DOHH2 (cell line): ENCODE measurements around the gene TPRN.

Experiments used
- H3F3A ChIP-seq: fragments of 200-600 bp; sonication (generic), shearing (Covaris generic); 2 replicates; pipeline ENCODE4 v1.6.0; 2016; ENCODE audit warnings: antibody characterized with exemption, mild to moderate bottlenecking; ENCODE audit not compliant: control insufficient read depth, insufficient read depth
- H3K27ac ChIP-seq: fragments of 200-600 bp; sonication (generic); 2 replicates; pipeline ENCODE4 v1.5.1; 2014; ENCODE audit warnings: low read depth, mild to moderate bottlenecking, low read length, moderate library complexity
- H3K27me3 ChIP-seq: fragments of 200-600 bp; sonication (generic); 2 replicates; pipeline ENCODE4 v1.6.1; 2014; ENCODE audit warnings: mild to moderate bottlenecking, low read length, mixed read lengths; ENCODE audit not compliant: control insufficient read depth
- H3K36me3 ChIP-seq: fragments of 200-600 bp; sonication (generic); 2 replicates; pipeline ENCODE4 v1.6.1; 2014; ENCODE audit warnings: mild to moderate bottlenecking, low read length, moderate library complexity, mixed read lengths; ENCODE audit not compliant: control insufficient read depth
- H3K4me1 ChIP-seq: fragments of 200-600 bp; sonication (generic); 2 replicates; pipeline ENCODE4 v1.6.1; 2014; ENCODE audit warnings: mild to moderate bottlenecking, low read length, mixed read lengths; ENCODE audit not compliant: control insufficient read depth
- H3K4me2 ChIP-seq: fragments of 200-600 bp; sonication (generic); 2 replicates; pipeline ENCODE4 v1.6.0; 2014; ENCODE audit warnings: mild to moderate bottlenecking, low read length, moderate library complexity
- H3K4me3 ChIP-seq: fragments of 200-600 bp; sonication (generic); 2 replicates; pipeline ENCODE4 v1.5.1; 2014; ENCODE audit warnings: mild to moderate bottlenecking, low read length, mixed read lengths
- H3K79me2 ChIP-seq: fragments of 200-600 bp; sonication (generic); 2 replicates; pipeline ENCODE4 v1.6.1; 2014; ENCODE audit warnings: mild to moderate bottlenecking, low read length, mixed read lengths; ENCODE audit not compliant: control insufficient read depth
- H3K9me2 ChIP-seq: fragments of 200-600 bp; sonication (generic); replicated peaks from 2 replicates; pipeline ENCODE4 v1.6.1; 2014; ENCODE audit warnings: mild to moderate bottlenecking, low read length, mixed read lengths; ENCODE audit not compliant: control insufficient read depth
- H3K9me3 ChIP-seq: fragments of 200-600 bp; sonication (generic); 2 replicates; pipeline ENCODE4 v1.6.1; 2014; ENCODE audit warnings: antibody characterized with exemption, low read length, mixed read lengths; ENCODE audit not compliant: control insufficient read depth, insufficient read depth
- H4K20me1 ChIP-seq: fragments of 200-600 bp; sonication (generic); 2 replicates; pipeline ENCODE4 v1.6.0; 2014; ENCODE audit warnings: low read depth, mild to moderate bottlenecking, antibody characterized with exemption, low read length, moderate library complexity; ENCODE audit not compliant: control insufficient read depth, insufficient read depth
- EZH2phosphoT487 ChIP-seq: fragments of 200-600 bp; sonication (generic); IDR thresholded peaks from 2 replicates; pipeline ENCODE4 v1.6.1; 2017; ENCODE audit warnings: borderline replicate concordance, mild to moderate bottlenecking, antibody characterized with exemption, low read length, moderate library complexity, mixed read lengths
- TF ChIP-seq, protein P1 (sequence below): fragments of 200-600 bp; sonication (generic); IDR thresholded peaks from one replicate; pipeline ENCODE4 v1.5.1; 2014; ENCODE audit warnings: antibody characterized with exemption, mild to moderate bottlenecking, low read depth, low read length; ENCODE audit not compliant: poor library complexity, severe bottlenecking

The TPRN gene

DNA sequence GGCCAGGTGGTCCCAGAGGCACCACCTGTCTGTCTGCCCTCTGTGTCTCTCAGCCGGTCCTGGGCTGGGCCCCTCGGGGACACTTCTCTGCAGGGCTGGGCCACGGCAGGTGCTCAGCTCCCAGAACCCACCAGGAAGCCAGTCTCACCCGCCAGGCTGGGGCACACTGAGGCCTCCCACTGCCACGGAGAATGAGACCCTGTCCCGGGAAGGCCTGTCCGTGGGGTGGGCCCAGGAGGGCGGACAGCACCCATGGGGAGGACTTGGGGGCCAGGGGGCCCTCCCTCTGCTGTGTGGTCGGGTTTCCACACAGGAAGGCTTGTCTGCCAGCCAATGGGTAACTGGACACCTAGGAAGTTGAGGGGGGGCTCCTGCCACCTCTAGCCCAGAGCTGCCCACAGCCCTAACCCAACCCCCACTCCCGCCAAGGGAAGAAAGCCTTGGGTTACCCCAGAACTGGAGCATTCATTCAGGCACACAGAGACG lies 36.4 kb upstream of the TPRN start:
- H3K4me3 ChIP-seq: peak overlapping the region; percentile 59
- TF ChIP-seq, protein P1, sequence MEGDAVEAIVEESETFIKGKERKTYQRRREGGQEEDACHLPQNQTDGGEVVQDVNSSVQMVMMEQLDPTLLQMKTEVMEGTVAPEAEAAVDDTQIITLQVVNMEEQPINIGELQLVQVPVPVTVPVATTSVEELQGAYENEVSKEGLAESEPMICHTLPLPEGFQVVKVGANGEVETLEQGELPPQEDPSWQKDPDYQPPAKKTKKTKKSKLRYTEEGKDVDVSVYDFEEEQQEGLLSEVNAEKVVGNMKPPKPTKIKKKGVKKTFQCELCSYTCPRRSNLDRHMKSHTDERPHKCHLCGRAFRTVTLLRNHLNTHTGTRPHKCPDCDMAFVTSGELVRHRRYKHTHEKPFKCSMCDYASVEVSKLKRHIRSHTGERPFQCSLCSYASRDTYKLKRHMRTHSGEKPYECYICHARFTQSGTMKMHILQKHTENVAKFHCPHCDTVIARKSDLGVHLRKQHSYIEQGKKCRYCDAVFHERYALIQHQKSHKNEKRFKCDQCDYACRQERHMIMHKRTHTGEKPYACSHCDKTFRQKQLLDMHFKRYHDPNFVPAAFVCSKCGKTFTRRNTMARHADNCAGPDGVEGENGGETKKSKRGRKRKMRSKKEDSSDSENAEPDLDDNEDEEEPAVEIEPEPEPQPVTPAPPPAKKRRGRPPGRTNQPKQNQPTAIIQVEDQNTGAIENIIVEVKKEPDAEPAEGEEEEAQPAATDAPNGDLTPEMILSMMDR: no peak
- no peak for TF ChIP-seq EZH2phosphoT487
- H3K4me1 ChIP-seq: peaks cover 53% of the 10 kb centered on the region
- H3F3A ChIP-seq: peaks cover 2% of the 10 kb centered on the region
- H3K36me3 ChIP-seq: peaks cover 8% of the 10 kb centered on the region
- H3K79me2 ChIP-seq: peaks cover 41% of the 10 kb centered on the region
- H4K20me1 ChIP-seq: peaks cover 4% of the 10 kb centered on the region
- no peaks in the 10 kb centered on the region for H3K9me3 ChIP-seq
- H3K27me3 ChIP-seq: no peaks in the 10 kb centered on the region
- no peaks in the 10 kb centered on the region for H3K9me2 ChIP-seq
- H3K4me2 ChIP-seq: peak overlapping the region; percentile 66
- peak overlapping the region; percentile 24; the same call in 1 of the 2 replicates for H3K27ac ChIP-seq

DNA sequence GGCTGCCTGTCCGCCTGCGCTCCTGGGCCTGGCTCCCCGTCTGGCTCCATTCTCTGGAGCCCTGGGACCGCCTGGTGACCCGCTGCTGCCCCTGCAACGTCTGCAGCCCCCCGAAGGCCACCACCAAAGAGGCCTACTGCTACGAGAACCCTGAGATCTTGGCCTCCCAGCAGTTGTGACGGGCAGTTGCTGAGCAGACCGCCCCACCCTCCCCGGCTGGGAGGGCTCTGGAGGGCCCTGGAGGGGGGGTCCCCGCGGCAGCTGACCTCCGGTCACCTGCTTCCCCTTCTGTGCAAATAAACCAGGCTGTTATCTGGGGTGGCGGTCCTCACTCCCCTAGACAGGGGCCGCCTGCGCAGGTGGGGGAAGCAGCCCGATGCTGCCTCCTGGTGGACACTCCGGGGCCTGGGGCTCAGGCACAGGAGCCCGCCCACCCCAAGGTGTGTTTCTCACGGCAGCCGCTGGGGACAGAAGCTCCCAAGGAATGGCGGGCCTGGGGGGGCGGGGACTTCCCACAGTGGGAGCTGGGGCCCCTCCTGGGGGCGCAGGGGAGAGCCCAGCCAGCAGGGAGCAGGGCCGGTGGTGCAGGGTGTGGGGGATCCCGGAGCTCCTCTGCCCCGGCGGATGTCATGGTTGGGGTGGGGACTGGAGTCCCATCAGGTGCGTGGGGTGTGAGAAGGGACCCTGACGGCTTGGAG lies 35.8 kb upstream of the TPRN start:
- Histone ChIP-seq H3K4me2 (peak overlapping the region; percentile 66), H3K36me3 (peaks cover 3% of the 10 kb centered on the region), H3K27ac (peak overlapping the region; percentile 24; the same call in 1 of the 2 replicates), H4K20me1 (no peaks in the 10 kb centered on the region), H3K4me3 (peak overlapping the region; percentile 59), H3K9me2 (no peaks in the 10 kb centered on the region), H3K27me3 (no peaks in the 10 kb centered on the region), H3F3A (no peaks in the 10 kb centered on the region), H3K79me2 (peaks cover 35% of the 10 kb centered on the region), H3K9me3 (no peaks in the 10 kb centered on the region), H3K4me1 (peaks cover 52% of the 10 kb centered on the region)
- TF ChIP-seq, protein P1: peak; percentile 100
- TF ChIP-seq EZH2phosphoT487: no peak

DNA sequence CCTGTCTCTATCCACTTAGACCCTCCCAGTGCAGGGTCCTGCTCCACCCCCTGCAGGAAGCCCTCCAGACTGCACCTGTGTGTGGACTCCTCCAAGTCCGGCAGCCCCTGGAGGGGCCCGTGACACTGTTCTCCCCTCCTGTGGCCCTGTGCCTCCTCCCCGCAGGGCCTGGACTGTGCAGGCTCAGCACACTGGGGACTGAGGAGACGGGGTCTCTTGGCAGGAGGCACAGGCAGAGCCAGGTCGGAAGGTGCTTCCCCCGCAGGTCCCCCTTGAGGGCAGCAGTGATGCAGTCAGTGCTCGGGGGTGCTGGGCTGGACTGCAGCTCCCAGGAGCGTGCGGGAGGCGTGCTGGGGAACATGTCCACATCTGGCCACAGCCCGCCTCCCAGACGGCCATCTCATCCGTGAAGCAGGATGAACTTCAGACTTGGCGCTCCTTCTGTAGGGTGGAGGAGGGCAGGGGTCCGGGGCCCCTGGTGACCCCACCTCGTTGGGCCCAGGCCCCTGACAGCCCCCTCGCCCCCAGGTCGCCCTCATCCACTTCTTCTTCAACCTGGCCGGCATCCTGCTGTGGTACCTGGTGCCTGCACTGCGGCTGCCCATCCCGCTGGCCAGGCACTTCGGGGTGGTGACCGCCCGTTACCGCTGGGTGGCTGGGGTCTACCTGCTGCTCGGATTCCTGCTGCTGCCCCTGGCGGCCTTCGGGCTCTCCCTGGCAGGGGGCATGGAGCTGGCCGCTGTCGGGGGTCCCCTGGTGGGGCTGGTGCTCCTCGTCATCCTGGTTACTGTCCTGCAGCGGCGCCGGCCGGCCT lies 35.1 kb upstream of the TPRN start:
- Histone ChIP-seq H3K79me2 (peaks cover 33% of the 10 kb centered on the region), H3K9me3 (no peaks in the 10 kb centered on the region), H3F3A (no peaks in the 10 kb centered on the region), H3K9me2 (no peaks in the 10 kb centered on the region), H3K27me3 (no peaks in the 10 kb centered on the region), H3K4me1 (peaks cover 52% of the 10 kb centered on the region), H4K20me1 (no peaks in the 10 kb centered on the region), H3K36me3 (peaks cover 3% of the 10 kb centered on the region), H3K4me2 (peak overlapping the region; percentile 66), H3K27ac (peak overlapping the region; percentile 3; the same call in 1 of the 2 replicates), H3K4me3 (peak overlapping the region; percentile 59)
- TF ChIP-seq, protein P1: peak; percentile 34
- TF ChIP-seq EZH2phosphoT487: no peak
